IMR-90 (cell line): ENCODE results near the gene ESR2.

Source experiments
- BHLHE40 ChIP-seq: fragments of 150-350 bp; IDR thresholded peaks from 2 replicates; pipeline ENCODE4 v1.6.1; 2016; ENCODE audit warnings: mild to moderate bottlenecking, low read depth, low read length
- CEBPB ChIP-seq: IDR thresholded peaks from 2 replicates; pipeline ENCODE4 v1.6.1; 2012; ENCODE audit warnings: low read depth, low read length, improper control_type of control experiment
- CHD1 ChIP-seq: IDR thresholded peaks from 2 replicates; pipeline ENCODE4 v1.6.1; 2012; ENCODE audit warnings: low read depth, low read length, improper control_type of control experiment
- CTCF ChIP-seq: conservative IDR thresholded peaks from 2 replicates; pipeline ENCODE4 v1.5.1; 2012; ENCODE audit warnings: mild to moderate bottlenecking, low read depth, low read length, improper control_type of control experiment
- FOS ChIP-seq: fragments of 150-350 bp; IDR thresholded peaks from 2 replicates; pipeline ENCODE4 v1.6.1; 2016; ENCODE audit warnings: low read depth, low read length
- MAFK ChIP-seq: IDR thresholded peaks from 2 replicates; pipeline ENCODE4 v1.6.1; 2012; ENCODE audit warnings: low read depth, low read length, improper control_type of control experiment
- MXI1 ChIP-seq: IDR thresholded peaks from 2 replicates; pipeline ENCODE4 v1.6.1; 2012; ENCODE audit warnings: low read depth, mild to moderate bottlenecking, low read length, moderate library complexity, borderline replicate concordance
- POLR2A ChIP-seq: IDR thresholded peaks from 2 replicates; pipeline ENCODE4 v1.6.1; 2012; ENCODE audit warnings: mild to moderate bottlenecking, low read depth, low read length
- RFX5 ChIP-seq: IDR thresholded peaks from 2 replicates; pipeline ENCODE4 v1.8.0; 2012; ENCODE audit warnings: low read depth, mild to moderate bottlenecking, low read length, moderate library complexity
- SMC3 ChIP-seq: fragments of 150-350 bp; IDR thresholded peaks from 2 replicates; pipeline ENCODE4 v1.6.1; 2016; ENCODE audit warnings: low read depth, mild to moderate bottlenecking, antibody characterized with exemption, low read length, moderate library complexity
- USF2 ChIP-seq: fragments of 150-350 bp; IDR thresholded peaks from 2 replicates; pipeline ENCODE4 v1.6.1; 2017; ENCODE audit warnings: mild to moderate bottlenecking, antibody characterized with exemption, low read length, low read depth
- TF ChIP-seq, protein P1 (sequence below): fragments of 150-350 bp; IDR thresholded peaks from 2 replicates; pipeline ENCODE4 v1.6.1; 2016; ENCODE audit warnings: low read depth, mild to moderate bottlenecking, low read length, moderate library complexity, borderline replicate concordance

- TF ChIP-seq SMC3 (no peak), USF2 (no peak), CTCF (no peak), POLR2A (no peak), BHLHE40 (no peak), CEBPB (no peak), RFX5 (no peak), CHD1 (no peak), FOS (no peak), MAFK (no peak), MXI1 (no peak)
- TF ChIP-seq, protein P1, sequence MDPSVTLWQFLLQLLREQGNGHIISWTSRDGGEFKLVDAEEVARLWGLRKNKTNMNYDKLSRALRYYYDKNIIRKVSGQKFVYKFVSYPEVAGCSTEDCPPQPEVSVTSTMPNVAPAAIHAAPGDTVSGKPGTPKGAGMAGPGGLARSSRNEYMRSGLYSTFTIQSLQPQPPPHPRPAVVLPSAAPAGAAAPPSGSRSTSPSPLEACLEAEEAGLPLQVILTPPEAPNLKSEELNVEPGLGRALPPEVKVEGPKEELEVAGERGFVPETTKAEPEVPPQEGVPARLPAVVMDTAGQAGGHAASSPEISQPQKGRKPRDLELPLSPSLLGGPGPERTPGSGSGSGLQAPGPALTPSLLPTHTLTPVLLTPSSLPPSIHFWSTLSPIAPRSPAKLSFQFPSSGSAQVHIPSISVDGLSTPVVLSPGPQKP = no peak
Measured at GRCh38 chr14:64110802-64111201, 183.4 kb downstream of the ESR2 start.
